ENCODE data around the gene PGAP1.
"Not testable (repeated sequence)": the region's sequence is repeated elsewhere in the genome, so short reads cannot be mapped to it uniquely, and the experiment has no call there.

PGAP1 gene

GRCh38 chr2:196944570-196944969 is 18.1 kb upstream of the PGAP1 start:
- DNase-seq (ENCODE audit: low read depth), result no peak

- DNase-seq (ENCODE audit: low read depth), result no peak
Observed at GRCh38 chr2:196941398-196942078, 15.0 kb upstream of the PGAP1 start.

- peak; percentile 3 for DNase-seq (ENCODE audit: low read depth)
Observed at GRCh38 chr2:196939371-196939770, 12.9 kb upstream of the PGAP1 start.

DNA sequence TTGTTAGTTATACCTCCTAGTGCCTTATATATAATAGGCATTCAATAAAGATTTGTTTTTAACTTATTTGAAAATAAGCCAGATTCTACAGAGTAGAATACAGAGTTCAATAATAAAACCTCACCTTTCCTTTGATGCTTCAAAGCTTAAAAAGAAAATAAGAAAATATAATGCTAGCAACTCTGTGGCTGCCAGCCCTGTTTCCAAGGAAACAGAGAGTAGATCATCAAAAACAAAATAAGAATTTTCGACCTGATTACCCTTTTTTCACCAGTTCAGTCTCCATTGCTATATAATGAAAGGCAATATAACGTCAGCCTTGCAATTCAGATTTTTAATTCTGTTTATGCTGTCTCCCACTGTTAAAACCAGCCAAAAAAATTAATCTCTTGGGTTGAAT is 8.9 kb upstream of the PGAP1 start:
- DNase-seq (ENCODE audit: low read depth), result no peak

DNA sequence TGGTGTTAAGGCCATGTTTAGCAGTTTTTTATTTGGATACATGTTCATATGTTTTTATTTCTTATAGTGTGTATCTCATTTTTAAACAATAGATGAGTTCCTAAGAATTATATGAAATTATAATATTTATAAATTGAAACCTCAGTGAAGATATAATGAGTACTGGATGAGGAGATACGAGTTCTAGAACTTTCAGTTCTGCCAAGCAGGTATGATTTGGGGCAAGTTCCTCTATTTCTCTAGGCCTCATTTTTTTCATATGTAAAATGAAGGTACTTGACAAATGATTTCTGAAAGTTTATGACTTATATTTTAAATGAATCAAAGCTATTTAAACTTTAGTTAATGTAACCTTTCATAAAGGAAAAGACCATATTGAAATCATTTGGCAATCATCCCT is 8.2 kb upstream of the PGAP1 start:
- no peak for DNase-seq (ENCODE audit: low read depth)

GRCh38 chr2:196931555-196931954 is 5.0 kb upstream of the PGAP1 start:
- DNase-seq (ENCODE audit: low read depth), result no peak

GRCh38 chr2:196927376-196928225 is 1.1 kb upstream of the PGAP1 start:
- DNase-seq (ENCODE audit: low read depth), result peak; percentile 33

DNA sequence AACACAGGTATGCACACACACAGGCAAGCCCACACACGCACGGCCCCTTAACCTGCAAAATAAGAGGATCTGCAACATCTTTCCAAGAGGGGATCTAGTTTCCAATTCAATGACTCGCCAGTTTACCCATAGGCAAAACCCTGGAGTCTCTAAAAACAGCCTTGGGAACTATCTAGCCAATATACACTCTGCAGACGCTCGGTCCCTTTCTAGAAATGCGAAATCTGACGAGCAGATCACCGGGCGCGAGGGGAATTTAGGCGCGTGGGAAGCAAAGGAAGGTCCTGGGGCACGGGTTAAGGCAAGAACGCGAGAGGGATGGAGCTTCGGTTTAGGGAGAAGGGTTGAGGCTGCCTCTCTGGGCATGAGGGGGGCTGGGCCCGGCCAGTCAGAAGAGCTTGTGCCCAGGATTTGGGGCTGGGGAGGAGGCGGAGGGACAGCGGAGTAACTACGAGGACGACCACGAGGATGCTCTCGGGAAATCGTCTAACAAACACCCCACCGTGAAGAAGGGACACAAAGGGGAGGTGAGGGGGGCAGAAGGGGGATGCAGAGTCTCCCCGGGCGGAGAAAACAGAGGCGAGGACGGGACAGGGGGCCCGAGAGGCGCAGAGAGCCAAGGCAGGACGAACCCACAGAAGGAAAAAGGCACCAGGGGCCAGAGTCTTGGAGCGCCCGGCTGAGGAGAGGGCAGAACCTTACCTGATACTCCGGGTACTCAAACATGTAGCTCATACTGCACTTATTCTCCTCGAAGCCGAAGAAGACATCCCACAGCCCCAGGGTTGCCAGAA is 542 bp downstream of the PGAP1 start:
- DNase-seq (ENCODE audit: low read depth), result peak; percentile 11

GRCh38 chr2:196925051-196925767 is 1.3 kb downstream of the PGAP1 start:
- no peak for DNase-seq (ENCODE audit: low read depth)

DNA sequence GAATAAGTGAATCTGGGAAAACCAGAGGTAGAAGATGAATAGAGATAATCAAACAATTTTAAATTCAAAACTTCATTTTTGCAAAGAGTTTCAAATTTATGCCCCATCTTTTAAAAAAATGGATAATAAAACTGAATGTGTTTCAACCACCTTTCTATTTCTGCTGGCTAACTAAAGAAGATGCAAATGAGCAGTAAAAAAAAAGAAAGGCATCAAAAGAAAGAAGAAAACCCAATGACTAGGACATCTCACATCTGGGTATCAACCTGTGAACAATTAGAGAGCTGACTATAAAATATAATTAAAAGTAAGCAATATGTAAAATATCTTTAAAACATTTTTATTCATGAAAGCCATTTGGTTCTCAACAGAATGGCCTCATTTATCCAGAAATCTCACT is 2.5 kb downstream of the PGAP1 start:
- DNase-seq (ENCODE audit: low read depth), result no peak

- DNase-seq (ENCODE audit: low read depth), result no peak
Observed at GRCh38 chr2:196918927-196919326, 7.6 kb downstream of the PGAP1 start.

GRCh38 chr2:196917802-196918201 is 8.7 kb downstream of the PGAP1 start:
- no peak for DNase-seq (ENCODE audit: low read depth)

DNA sequence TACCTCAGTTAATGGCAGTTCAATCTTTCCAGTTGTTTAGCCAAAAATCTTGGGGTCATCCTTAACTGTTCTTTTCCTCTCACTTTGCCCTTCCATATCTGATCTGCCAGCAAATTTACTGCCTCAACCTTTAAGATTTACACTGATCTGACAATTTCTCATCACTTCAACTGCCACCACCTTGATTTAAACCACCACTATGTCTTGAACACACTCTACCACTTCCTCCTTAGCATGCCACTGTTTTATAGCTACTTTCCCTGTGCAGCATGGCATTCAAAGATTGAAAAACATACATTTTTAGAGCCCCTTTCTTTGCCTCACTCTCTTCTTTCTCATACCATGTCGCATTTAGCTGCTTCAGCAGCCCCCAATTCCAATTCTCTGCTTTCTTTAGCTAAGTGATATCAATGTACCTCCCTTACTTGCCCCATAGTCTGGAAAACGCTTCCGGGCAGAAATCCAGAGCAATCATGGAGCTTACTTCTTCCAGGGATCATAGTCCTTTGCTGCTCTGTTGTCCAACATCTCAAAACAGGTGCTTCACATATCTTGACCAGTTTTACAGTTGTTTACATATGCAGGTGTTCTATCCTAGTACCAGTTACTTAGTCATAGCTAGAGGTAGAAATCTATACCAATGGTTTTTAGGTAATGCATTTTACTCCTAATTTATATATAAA is 10.9 kb downstream of the PGAP1 start:
- no peak for DNase-seq (ENCODE audit: low read depth)

GRCh38 chr2:196914867-196915460 is 11.5 kb downstream of the PGAP1 start:
- DNase-seq (ENCODE audit: low read depth), result no peak

GRCh38 chr2:196913691-196914090 is 12.8 kb downstream of the PGAP1 start:
- no peak for DNase-seq (ENCODE audit: low read depth)

GRCh38 chr2:196905365-196905764 is 21.1 kb downstream of the PGAP1 start:
- DNase-seq (ENCODE audit: low read depth), result not testable (repeated sequence)

DNA sequence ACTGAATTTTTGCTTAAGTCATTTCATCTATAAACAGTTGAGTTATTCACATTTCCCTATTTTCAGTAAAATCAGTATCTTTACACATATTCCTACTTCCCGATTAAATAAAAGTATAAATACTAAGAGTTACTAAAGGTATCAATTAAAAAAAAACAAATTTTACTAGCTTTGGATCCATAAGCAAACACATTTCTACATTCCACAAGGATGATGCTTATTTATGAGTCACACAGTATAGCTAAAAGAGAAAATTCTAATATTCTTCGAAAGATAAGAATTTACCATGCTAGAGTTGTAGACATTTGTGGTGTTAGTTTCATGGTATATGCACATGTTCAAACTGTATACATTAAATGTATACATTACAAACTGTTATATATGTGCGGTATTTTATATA is 23.7 kb downstream of the PGAP1 start:
- no peak for DNase-seq (ENCODE audit: low read depth)

- DNase-seq (ENCODE audit: low read depth), result no peak
Observed at GRCh38 chr2:196900843-196901242, 25.7 kb downstream of the PGAP1 start.

DNA sequence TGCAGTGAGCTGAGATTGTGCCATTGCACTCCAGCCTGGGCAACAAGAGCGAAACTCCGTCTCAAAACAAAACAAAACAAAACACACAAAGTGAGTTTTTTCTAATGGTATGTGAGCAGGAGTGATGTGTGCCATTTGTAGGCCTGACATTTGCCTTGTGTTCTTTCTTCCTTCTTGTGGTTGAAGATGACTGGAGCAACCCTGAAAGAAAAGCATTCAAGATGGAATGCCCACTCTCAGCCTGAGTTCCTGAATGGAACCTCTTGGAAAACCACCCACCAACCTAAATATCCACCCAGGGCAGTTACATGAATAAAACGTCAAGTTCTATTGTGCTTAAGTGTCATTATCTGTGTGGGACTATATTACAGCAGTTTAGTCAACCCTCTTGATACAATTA is 26.5 kb downstream of the PGAP1 start:
- DNase-seq (ENCODE audit: low read depth), result no peak

GRCh38 chr2:196891136-196891535 is 35.4 kb downstream of the PGAP1 start:
- no peak for DNase-seq (ENCODE audit: low read depth)

GRCh38 chr2:196887431-196887830 is 39.1 kb downstream of the PGAP1 start:
- no peak for DNase-seq (ENCODE audit: low read depth)

Data from GM04504 (cell line).